H9 (cell line): ENCODE results near the gene DLG2. TPM values are rescaled to one million over a fixed set of nuclear protein-coding genes. Genes with fewer than 3 reads are reported as not detected.

Experiments used
- DNase-seq: peaks from one replicate; pipeline ENCODE4 v3.0.0-alpha.2; 2017
- H2AFZ ChIP-seq: one replicate; pipeline ENCODE4 v1.6.1; 2013; ENCODE audit warnings: mild to moderate bottlenecking, low read length, control low read depth, moderate library complexity
- H2AK5ac ChIP-seq: 2 replicates; pipeline ENCODE4 v1.6.1; 2013; ENCODE audit warnings: low read length, control low read depth, mixed read lengths; ENCODE audit not compliant: insufficient read length
- H2BK120ac ChIP-seq: one replicate; pipeline ENCODE4 v1.6.1; 2013; ENCODE audit warnings: low read depth, mild to moderate bottlenecking, low read length, control low read depth, inconsistent platforms; ENCODE audit not compliant: poor library complexity, severe bottlenecking
- H2BK12ac ChIP-seq: 2 replicates; pipeline ENCODE4 v1.6.1; 2013; ENCODE audit warnings: low read length, control low read depth, mixed read lengths, low read depth; ENCODE audit not compliant: insufficient read length
- H2BK15ac ChIP-seq: 2 replicates; pipeline ENCODE4 v1.6.1; 2013; ENCODE audit warnings: low read depth, low read length, control low read depth
- H2BK20ac ChIP-seq: one replicate; pipeline ENCODE4 v1.6.1; 2013; ENCODE audit warnings: low read depth, mild to moderate bottlenecking, low read length, control low read depth, inconsistent platforms; ENCODE audit not compliant: poor library complexity, severe bottlenecking
- H2BK5ac ChIP-seq: 2 replicates; pipeline ENCODE4 v1.6.1; 2013; ENCODE audit warnings: low read length, control low read depth, mixed read lengths; ENCODE audit not compliant: insufficient read length
- H3K14ac ChIP-seq: 2 replicates; pipeline ENCODE4 v1.6.1; 2013; ENCODE audit warnings: low read length, control low read depth; ENCODE audit not compliant: insufficient read depth
- H3K18ac ChIP-seq: 2 replicates; pipeline ENCODE4 v1.6.1; 2013; ENCODE audit warnings: low read depth, mild to moderate bottlenecking, mixed read lengths, low read length, control low read depth; ENCODE audit not compliant: insufficient read length
- H3K23ac ChIP-seq: 2 replicates; pipeline ENCODE4 v1.6.1; 2013; ENCODE audit warnings: low read length, control low read depth, mixed read lengths, low read depth; ENCODE audit not compliant: insufficient read length
- H3K23me2 ChIP-seq: 2 replicates; pipeline ENCODE4 v1.6.1; 2013; ENCODE audit warnings: low read depth, mild to moderate bottlenecking, mixed read lengths, low read length, control low read depth; ENCODE audit not compliant: insufficient read length, poor library complexity, severe bottlenecking
- H3K27ac ChIP-seq: 2 replicates; pipeline ENCODE4 v1.5.1; 2013; ENCODE audit warnings: low read length, control low read depth, mixed read lengths, low read depth; ENCODE audit not compliant: insufficient read length
- H3K27me3 ChIP-seq: 2 replicates; pipeline ENCODE4 v1.6.1; 2013; ENCODE audit warnings: low read length, control low read depth, inconsistent platforms; ENCODE audit not compliant: insufficient read depth
- H3K4ac ChIP-seq: 2 replicates; pipeline ENCODE4 v1.6.1; 2013; ENCODE audit warnings: low read depth, mild to moderate bottlenecking, control low read depth, inconsistent platforms, low read length, moderate library complexity
- H3K4me1 ChIP-seq: 2 replicates; pipeline ENCODE4 v1.6.1; 2013; ENCODE audit warnings: low read length, control low read depth, inconsistent platforms; ENCODE audit not compliant: insufficient read depth
- H3K4me2 ChIP-seq: 2 replicates; pipeline ENCODE4 v1.6.1; 2013; ENCODE audit warnings: low read length, control low read depth, mixed read lengths; ENCODE audit not compliant: insufficient read length, insufficient read depth
- H3K56ac ChIP-seq: 2 replicates; pipeline ENCODE4 v1.6.1; 2013; ENCODE audit warnings: low read depth, mild to moderate bottlenecking, mixed read lengths, low read length, control low read depth; ENCODE audit not compliant: insufficient read length
- H3K79me1 ChIP-seq: 2 replicates; pipeline ENCODE4 v1.6.1; 2013; ENCODE audit warnings: low read depth, mild to moderate bottlenecking, moderate library complexity, low read length, control low read depth, inconsistent platforms; ENCODE audit not compliant: insufficient read depth, poor library complexity, severe bottlenecking
- H3K79me2 ChIP-seq: 2 replicates; pipeline ENCODE4 v1.6.1; 2013; ENCODE audit warnings: low read length, control low read depth, inconsistent platforms; ENCODE audit not compliant: insufficient read depth
- H3K9ac ChIP-seq: 2 replicates; pipeline ENCODE4 v1.6.1; 2013; ENCODE audit warnings: low read length, control low read depth, mixed read lengths; ENCODE audit not compliant: insufficient read length; ENCODE audit errors: extremely low read depth
- H3K9me3 ChIP-seq: one replicate; pipeline ENCODE4 v1.6.1; 2013; ENCODE audit warnings: low read depth, low read length, inconsistent platforms; ENCODE audit not compliant: control insufficient read depth
- H3T11ph ChIP-seq: one replicate; pipeline ENCODE4 v1.6.1; 2013; ENCODE audit warnings: mild to moderate bottlenecking, low read length, control low read depth, inconsistent platforms
- H4K20me1 ChIP-seq: one replicate; pipeline ENCODE4 v1.6.1; 2013; ENCODE audit not compliant: control insufficient read depth, insufficient read length, insufficient read depth
- H4K5ac ChIP-seq: 2 replicates; pipeline ENCODE4 v1.6.1; 2013; ENCODE audit warnings: low read depth, mild to moderate bottlenecking, mixed read lengths, low read length, control low read depth; ENCODE audit not compliant: insufficient read length
- H4K8ac ChIP-seq: replicated peaks from 2 replicates; pipeline ENCODE4 v1.6.1; 2013; ENCODE audit warnings: low read length, control low read depth, mixed read lengths, low read depth; ENCODE audit not compliant: insufficient read length
- H4K91ac ChIP-seq: 2 replicates; pipeline ENCODE4 v1.6.1; 2013; ENCODE audit warnings: low read depth, mild to moderate bottlenecking, moderate library complexity, mixed read lengths, low read length, control low read depth; ENCODE audit not compliant: insufficient read length
- H3K27ac Mint-ChIP-seq, 3 experiments: 2 replicates in 2 of 3; 3 replicates in 1 of 3; pipeline ENCODE4 v1.8.0; 2020 to 2021; ENCODE audit warnings: mixed read lengths in 3 of 3, mild to moderate bottlenecking in 1 of 3, moderate library complexity in 1 of 3
- H3K27me3 Mint-ChIP-seq: 2 replicates; pipeline ENCODE4 v1.8.0; 2021; ENCODE audit warnings: low read depth, mild to moderate bottlenecking, moderate library complexity, mixed read lengths
- H3K36me3 Mint-ChIP-seq, 3 experiments: 2 replicates in 2 of 3; 3 replicates in 1 of 3; pipeline ENCODE4 v1.8.0; 2020 to 2021; ENCODE audit warnings: low read depth in 3 of 3, mixed read lengths in 3 of 3; ENCODE audit not compliant: insufficient read depth in 1 of 3
- H3K4me1 Mint-ChIP-seq, 2 experiments: 2 replicates each; pipeline ENCODE4 v1.8.0; 2020; ENCODE audit warnings: mixed read lengths in 2 of 2
- H3K4me3 Mint-ChIP-seq, 2 experiments: 2 replicates in 1 of 2; 3 replicates in 1 of 2; pipeline ENCODE4 v1.8.0; 2020 to 2021; ENCODE audit warnings: mild to moderate bottlenecking in 2 of 2, mixed read lengths in 2 of 2, moderate library complexity in 1 of 2
- H3K9me3 Mint-ChIP-seq, 2 experiments: 2 replicates in 1 of 2; 3 replicates in 1 of 2; pipeline ENCODE4 v1.8.0; 2020; ENCODE audit warnings: mild to moderate bottlenecking in 2 of 2, mixed read lengths in 2 of 2, moderate library complexity in 1 of 2
- CTCF ChIP-seq: fragments of 200-600 bp; sonication (generic); conservative IDR thresholded peaks from 3 replicates; pipeline ENCODE4 v1.8.0; 2021; ENCODE audit warnings: antibody characterized with exemption, mild to moderate bottlenecking
- WGBS: extraction: QIAGEN DNeasy Blood & Tissue Kit; methylation state at CpG from one replicate; pipeline ENCODE4 v1.1.7; 2013; ENCODE audit warnings: missing lambda C conversion rate, low lambda C conversion rate, mixed read lengths; ENCODE audit not compliant: insufficient read length; ENCODE audit errors: extremely low coverage; 5-methylcytosine and 5-hydroxymethylcytosine counted together
- total RNA-seq: library from RNA; stranded (reverse); gene quantifications from 2 replicates; pipeline ENCODE4 v1.2.1, GENCODE V29; 2021

DLG2 gene
- total RNA-seq, 1 experiment from 2014 or later: 8.0 TPM

- no peak overlapping the region for H2BK15ac ChIP-seq
- no peak overlapping the region for H2BK20ac ChIP-seq
- no peak overlapping the region for H3K4ac ChIP-seq
- no peak overlapping the region for H2AK5ac ChIP-seq
- H3T11ph ChIP-seq: no peak overlapping the region
- no peaks in the 10 kb centered on the region for H3K9me3 ChIP-seq
- H3K14ac ChIP-seq: no peak overlapping the region
- no peak overlapping the region for H3K27ac ChIP-seq
- no peak overlapping the region for H3K23ac ChIP-seq
- H3K4me2 ChIP-seq: no peak overlapping the region
- Mint-ChIP-seq H3K27ac (no peak overlapping the region), H3K27me3 (no peaks in the 10 kb centered on the region), H3K9me3 (no peaks in the 10 kb centered on the region), H3K36me3 (no peaks in the 10 kb centered on the region), H3K4me3 (no peak overlapping the region), H3K4me1 (peaks cover 14 to 20% of the 10 kb centered on the region in 2 experiments)
- no peak for DNase-seq
- no peak overlapping the region for H2AFZ ChIP-seq
- peak; percentile 48; the same call in 1 of the 3 replicates for TF ChIP-seq CTCF
- no peak overlapping the region for H2BK5ac ChIP-seq
- no peaks in the 10 kb centered on the region for H3K27me3 ChIP-seq
- H4K91ac ChIP-seq: no peak overlapping the region
- no peaks in the 10 kb centered on the region for H4K20me1 ChIP-seq
- H3K18ac ChIP-seq: no peak overlapping the region
- no peaks in the 10 kb centered on the region for H3K79me1 ChIP-seq
- H3K9ac ChIP-seq: no peak overlapping the region
- H4K5ac ChIP-seq: no peak overlapping the region
- no peaks in the 10 kb centered on the region for H3K4me1 ChIP-seq
- no peak overlapping the region for H2BK120ac ChIP-seq
- no peaks in the 10 kb centered on the region for H3K79me2 ChIP-seq
- no peak overlapping the region for H2BK12ac ChIP-seq
- H3K23me2 ChIP-seq: no peaks in the 10 kb centered on the region
- H3K56ac ChIP-seq: no peak overlapping the region
- no CpG with 5 or more reads among the region's 1 CpG for WGBS
- no peak overlapping the region for H4K8ac ChIP-seq
Measured at GRCh38 chr11:84963240-84963639, 663.9 kb downstream of the DLG2 start.
